HepG2 (cell line): ENCODE results near the gene ACAP2. TPM values are rescaled to one million over a fixed set of nuclear protein-coding genes. Genes with fewer than 3 reads are reported as not detected.
A peak's percentile ranks its signal among the peaks of the same experiment; 100 is the strongest.

ENCODE experiments used
- BORCS8-MEF2B ChIP-seq: sonication (generic); formaldehyde crosslinking; IDR thresholded peaks from 2 replicates; pipeline ENCODE4 v1.8.0; 2022; ENCODE audit warnings: mild to moderate bottlenecking, missing genetic modification reagents
- CREBL2 ChIP-seq: sonication (generic); formaldehyde crosslinking; IDR thresholded peaks from 2 replicates; pipeline ENCODE4 v1.8.1; 2023; ENCODE audit warnings: missing genetic modification reagents, mild to moderate bottlenecking, borderline replicate concordance
- HNRNPK ChIP-seq: fragments of 200-400 bp; formaldehyde crosslinking; IDR thresholded peaks from 2 replicates; pipeline ENCODE4 v1.6.1; 2018; ENCODE audit warnings: low read length, low read depth, moderate library complexity, mild to moderate bottlenecking; ENCODE audit not compliant: poor library complexity, severe bottlenecking
- RBAK ChIP-seq: sonication (generic); formaldehyde crosslinking; IDR thresholded peaks from 2 replicates; pipeline ENCODE4 v1.5.1; 2020; ENCODE audit warnings: mild to moderate bottlenecking, missing genetic modification reagents
- REPIN1 ChIP-seq: sonication (generic); formaldehyde crosslinking; IDR thresholded peaks from 2 replicates; pipeline ENCODE4 v1.8.0; 2022; ENCODE audit warnings: missing genetic modification reagents, low read depth, mild to moderate bottlenecking, borderline replicate concordance
- SP140L ChIP-seq: sonication (generic); formaldehyde crosslinking; IDR thresholded peaks from 2 replicates; pipeline ENCODE4 v1.4.0; 2020; ENCODE audit warnings: missing genetic modification reagents, borderline replicate concordance
- TFDP1 ChIP-seq: IDR thresholded peaks from 2 replicates; pipeline ENCODE4 v1.6.1; 2016; ENCODE audit warnings: missing compliant biosample characterization, missing genetic modification reagents, borderline replicate concordance
- YEATS4 ChIP-seq: sonication (generic); formaldehyde crosslinking; IDR thresholded peaks from 2 replicates; pipeline ENCODE4 v1.4.0; 2020; ENCODE audit warnings: missing genetic modification reagents, borderline replicate concordance
- ZBTB1 ChIP-seq: sonication (generic); formaldehyde crosslinking; IDR thresholded peaks from 2 replicates; pipeline ENCODE4 v1.4.0; 2020; ENCODE audit warnings: missing genetic modification reagents, borderline replicate concordance
- ZBTB34 ChIP-seq: sonication (generic); formaldehyde crosslinking; IDR thresholded peaks from 2 replicates; pipeline ENCODE4 v1.8.0; 2022; ENCODE audit warnings: mild to moderate bottlenecking, missing genetic modification reagents
- ZNF318 ChIP-seq: sonication (generic); formaldehyde crosslinking; IDR thresholded peaks from 2 replicates; pipeline ENCODE4 v1.4.0; 2020; ENCODE audit warnings: mild to moderate bottlenecking, missing genetic modification reagents
- ZNF335 ChIP-seq: sonication (generic); formaldehyde crosslinking; IDR thresholded peaks from 2 replicates; pipeline ENCODE4 v1.4.0; 2020; ENCODE audit warnings: missing genetic modification reagents
- ZNF567 ChIP-seq: sonication (generic); formaldehyde crosslinking; IDR thresholded peaks from 2 replicates; pipeline ENCODE4 v1.8.1; 2023; ENCODE audit warnings: mild to moderate bottlenecking, missing genetic modification reagents, borderline replicate concordance
- ZNF703 ChIP-seq: sonication (generic); formaldehyde crosslinking; IDR thresholded peaks from 2 replicates; pipeline ENCODE4 v1.5.1; 2020; ENCODE audit warnings: missing genetic modification reagents, mild to moderate bottlenecking, moderate library complexity, borderline replicate concordance
- ZNF790 ChIP-seq: sonication (generic); formaldehyde crosslinking; IDR thresholded peaks from 2 replicates; pipeline ENCODE4 v1.8.0; 2022; ENCODE audit warnings: missing genetic modification reagents, mild to moderate bottlenecking, borderline replicate concordance
- polyA plus RNA-seq, 8 experiments: library from polyadenylated mRNA; depleted of rRNA in 3 of 8; stranded (reverse) in 7 of 8; unstranded in 1 of 8; fragments of >200 nt; fragmentation: Illumina TruSeq in 4 of 8; extraction: Trizol in 4 of 8; gene quantifications; 2 replicates each; pipeline versions ENCODE4 v1.2.1 to v1.2.3, GENCODE V29; 2011 to 2016; ENCODE audit warnings: low read depth in 4 of 8, missing spikeins in 1 of 8, mixed read lengths in 1 of 8; ENCODE audit not compliant: insufficient read depth in 1 of 8
- total RNA-seq, 5 experiments: library from RNA; depleted of rRNA; stranded (reverse); fragments of >200 nt; fragmentation: Illumina TruSeq; extraction: Trizol; gene quantifications; 2 replicates each; pipeline ENCODE4 v1.2.3, GENCODE V29; 2016; ENCODE audit warnings: low read depth in 1 of 5

Gene ACAP2
- total and polyA plus RNA-seq, 2 of the 13 experiments (the other 11 are each of a cell fraction or from before 2014, with no cell fraction given), result 7.3 to 23.9 TPM

- TF ChIP-seq ZBTB34 (CRISPR knock-in tag) (0 out of 2 replicates have a peak, but pooled peaks have one; percentile 6), ZNF567 (CRISPR knock-in tag) (no peak), RBAK (CRISPR knock-in tag) (no peak), ZNF790 (CRISPR knock-in tag) (no peak; the same call in 1 of the 2 replicates), ZNF318 (CRISPR knock-in tag) (no peak), HNRNPK (no peak), ZBTB1 (CRISPR knock-in tag) (no peak), YEATS4 (CRISPR knock-in tag) (peak; percentile 77), SP140L (CRISPR knock-in tag) (no peak), TFDP1 (CRISPR knock-in tag) (peak; percentile 88; the same call in 1 of the 2 replicates), ZNF335 (CRISPR knock-in tag) (no peak), CREBL2 (no peak), BORCS8-MEF2B (peak; percentile 70; the same call in 1 of the 2 replicates), REPIN1 (CRISPR knock-in tag) (peak; percentile 41; the same call in 1 of the 2 replicates), ZNF703 (0 out of 2 replicates have a peak, but pooled peaks have one; percentile 76)
Observed at GRCh38 chr3:195270079-195270816, 172.6 kb downstream of the ACAP2 start (continued).
